ENCODE results near the gene COL18A1. TPM values are rescaled to one million over a fixed set of nuclear protein-coding genes. Genes with fewer than 3 reads are reported as not detected.

COL18A1 gene
- total RNA-seq, 1 experiment from 2014 or later = 26.4 TPM

- no peak for DNase-seq
- Histone ChIP-seq H3K27me3 (no peaks in the 10 kb centered on the region), H3K36me3 (no peaks in the 10 kb centered on the region), H3K4me3 (no peak overlapping the region), H3K9me3 (no peaks in the 10 kb centered on the region)
Measured at GRCh38 chr21:45388011-45388521, 16.9 kb upstream of the COL18A1 start.

DNA sequence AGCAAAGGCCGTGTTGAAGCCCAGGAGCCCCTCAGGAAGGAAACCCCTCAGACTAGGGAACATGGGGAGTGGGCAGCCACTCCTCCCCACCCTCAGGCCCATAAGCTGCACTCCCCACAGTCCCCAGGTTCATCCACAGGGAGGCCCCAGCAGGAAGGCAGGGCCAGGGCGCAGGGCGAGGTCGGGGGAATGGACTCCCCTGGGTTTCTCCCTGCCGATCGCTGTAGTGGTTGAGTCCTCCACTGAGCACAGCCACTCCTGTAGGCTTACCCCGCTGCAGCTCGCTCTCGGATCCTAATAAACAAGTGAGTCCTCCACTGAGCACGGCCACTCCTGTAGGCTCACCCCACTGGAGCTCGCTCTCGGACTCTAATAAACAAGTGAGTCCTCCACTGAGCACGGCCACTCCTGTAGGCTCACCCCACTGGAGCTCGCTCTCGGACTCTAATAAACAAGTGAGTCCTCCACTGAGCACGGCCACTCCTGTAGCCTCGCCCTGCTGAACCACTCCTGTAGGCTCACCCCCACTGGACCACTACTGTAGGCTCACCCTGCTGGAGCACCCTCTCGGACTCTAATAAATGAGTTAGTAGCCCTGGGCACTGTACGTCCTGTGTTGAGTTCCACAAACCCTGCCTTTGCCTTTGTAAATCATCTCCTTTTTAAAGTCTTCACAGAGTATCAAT is 16.2 kb upstream of the COL18A1 start:
- no peak overlapping the region for H3K4me3 ChIP-seq
- H3K27me3 ChIP-seq = no peaks in the 10 kb centered on the region
- H3K9me3 ChIP-seq = no peaks in the 10 kb centered on the region
- H3K36me3 ChIP-seq = no peaks in the 10 kb centered on the region
- DNase-seq = no peak

- Histone ChIP-seq H3K27me3 (no peaks in the 10 kb centered on the region; the same call in 1 of the 2 replicates), H3K4me3 (no peak overlapping the region), H3K9me3 (no peaks in the 10 kb centered on the region), H3K36me3 (no peaks in the 10 kb centered on the region)
- DNase-seq = no peak
Measured at GRCh38 chr21:45390121-45390751, 14.7 kb upstream of the COL18A1 start.

- no peaks in the 10 kb centered on the region for H3K36me3 ChIP-seq
- no peak for DNase-seq
- H3K9me3 ChIP-seq = no peaks in the 10 kb centered on the region
- no peaks in the 10 kb centered on the region; the same call in 1 of the 2 replicates for H3K27me3 ChIP-seq
- no peak overlapping the region for H3K4me3 ChIP-seq
Measured at GRCh38 chr21:45390831-45391742, 13.9 kb upstream of the COL18A1 start.

GRCh38 chr21:45391743-45392572 is 13.0 kb upstream of the COL18A1 start:
- DNase-seq = no peak
- no peaks in the 10 kb centered on the region for H3K9me3 ChIP-seq

GRCh38 chr21:45392573-45392971 is 12.4 kb upstream of the COL18A1 start:
- Histone ChIP-seq H3K27me3 (peaks cover 8% of the 10 kb centered on the region), H3K9me3 (no peaks in the 10 kb centered on the region), H3K4me3 (no peak overlapping the region), H3K36me3 (no peaks in the 10 kb centered on the region)
- no peak for DNase-seq

More at GRCh38 chr21:45391743-45392572, 13.0 kb upstream of the COL18A1 start:
- Histone ChIP-seq H3K36me3 (no peaks in the 10 kb centered on the region), H3K4me3 (no peak overlapping the region), H3K27me3 (peaks cover 4% of the 10 kb centered on the region; the same call in 1 of the 2 replicates)

DNA sequence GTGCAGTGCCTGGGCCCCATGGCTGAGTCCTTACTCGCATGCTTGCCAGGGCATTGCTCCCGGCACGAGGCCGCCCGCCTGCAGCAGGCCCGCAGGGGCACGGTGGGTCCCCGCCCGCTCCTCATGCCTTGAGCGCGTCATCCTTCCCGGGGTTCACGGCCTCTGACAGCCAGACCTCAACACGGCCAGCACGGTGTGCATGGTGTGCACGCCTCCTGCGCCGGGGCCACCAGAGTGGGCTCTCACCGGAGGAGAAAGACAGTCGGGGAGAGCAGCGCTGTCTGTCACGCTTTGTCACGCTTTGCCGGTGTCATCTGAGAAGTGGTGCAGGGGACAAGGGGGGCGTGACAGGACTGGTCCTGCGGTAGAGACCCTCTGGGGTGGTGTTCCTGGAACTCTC is 11.9 kb upstream of the COL18A1 start:
- DNase-seq = no peak
- no peaks in the 10 kb centered on the region for H3K9me3 ChIP-seq

DNA sequence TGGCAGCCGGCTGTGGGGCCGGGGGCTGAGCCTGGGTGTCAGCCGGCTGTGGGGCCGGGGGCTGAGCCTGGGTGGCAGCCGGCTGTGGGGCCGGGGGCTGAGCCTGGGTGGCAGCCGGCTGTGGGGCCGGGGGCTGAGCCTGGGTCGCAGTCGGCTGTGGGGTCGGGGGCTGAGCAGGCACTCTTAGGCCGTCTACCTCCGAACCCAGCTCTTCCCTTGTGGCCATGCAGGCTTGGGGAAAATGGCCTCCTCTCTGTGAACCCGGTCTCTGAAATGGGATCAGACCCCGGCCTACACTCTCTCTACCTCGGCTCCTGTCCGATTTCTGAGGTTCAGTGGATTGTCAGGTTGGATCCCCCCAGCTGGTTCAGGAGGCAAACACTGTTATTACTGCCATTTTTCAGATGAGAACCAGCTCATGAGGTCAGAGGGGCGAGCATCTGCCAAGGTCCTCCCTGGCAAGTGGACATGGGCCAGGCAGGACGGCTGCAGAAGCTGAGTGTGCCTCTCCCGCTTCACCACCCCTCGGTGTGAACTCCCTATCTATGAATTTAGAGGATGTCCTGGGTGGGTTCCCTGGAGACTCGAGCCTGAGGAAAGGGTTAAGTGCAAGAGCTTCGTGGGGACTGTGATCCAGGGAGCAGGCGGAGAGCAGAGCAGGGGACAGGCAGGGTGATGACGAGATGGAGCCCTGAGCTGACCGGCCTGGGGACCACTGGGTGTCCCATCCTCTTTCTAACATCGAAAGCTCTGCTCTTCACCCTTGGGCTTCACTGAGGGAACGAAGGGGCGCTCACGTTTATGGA is 10.9 kb upstream of the COL18A1 start:
- no peak for DNase-seq

More for the DNA sequence above, 11.9 kb upstream of the COL18A1 start:
- H3K4me3 ChIP-seq = no peak overlapping the region
- no peaks in the 10 kb centered on the region for H3K36me3 ChIP-seq
- H3K27me3 ChIP-seq = peaks cover 9% of the 10 kb centered on the region

DNA sequence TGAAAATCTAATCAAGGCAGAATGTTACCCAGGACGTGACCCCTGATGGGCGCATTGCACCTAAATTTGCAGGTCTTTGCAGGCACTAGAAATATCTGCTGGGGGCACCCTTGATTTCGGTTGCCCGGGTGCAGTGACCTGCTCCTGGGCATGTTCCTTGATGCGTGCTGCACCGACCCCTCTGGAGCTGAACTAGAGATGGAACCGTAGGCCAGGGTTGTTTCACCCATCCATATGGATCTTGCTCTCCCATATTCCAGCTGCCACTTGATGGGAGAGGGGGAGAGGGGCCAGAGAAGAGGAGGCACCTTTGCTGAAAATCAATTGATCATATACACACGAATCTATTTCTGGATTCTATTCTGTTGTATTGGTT is 8.4 kb upstream of the COL18A1 start:
- H3K36me3 ChIP-seq = no peaks in the 10 kb centered on the region
- H3K27me3 ChIP-seq = peaks cover 9% of the 10 kb centered on the region
- no peak overlapping the region for H3K4me3 ChIP-seq
- H3K9me3 ChIP-seq = peaks cover 13% of the 10 kb centered on the region
- DNase-seq = no peak

More for the DNA sequence above, 10.9 kb upstream of the COL18A1 start:
- peaks cover 9% of the 10 kb centered on the region for H3K27me3 ChIP-seq
- H3K4me3 ChIP-seq = no peak overlapping the region
- H3K36me3 ChIP-seq = no peaks in the 10 kb centered on the region
- no peaks in the 10 kb centered on the region for H3K9me3 ChIP-seq

- Histone ChIP-seq H3K36me3 (no peaks in the 10 kb centered on the region), H3K27me3 (peaks cover 9% of the 10 kb centered on the region), H3K9me3 (peaks cover 16% of the 10 kb centered on the region), H3K4me3 (no peak overlapping the region)
- DNase-seq = no peak
Measured at GRCh38 chr21:45397381-45397780, 7.6 kb upstream of the COL18A1 start.

GRCh38 chr21:45401054-45401518 is 3.9 kb upstream of the COL18A1 start:
- Histone ChIP-seq H3K4me3 (no peak overlapping the region), H3K9me3 (peaks cover 16% of the 10 kb centered on the region), H3K27me3 (peaks cover 9% of the 10 kb centered on the region), H3K36me3 (no peaks in the 10 kb centered on the region)
- no peak for DNase-seq

DNA sequence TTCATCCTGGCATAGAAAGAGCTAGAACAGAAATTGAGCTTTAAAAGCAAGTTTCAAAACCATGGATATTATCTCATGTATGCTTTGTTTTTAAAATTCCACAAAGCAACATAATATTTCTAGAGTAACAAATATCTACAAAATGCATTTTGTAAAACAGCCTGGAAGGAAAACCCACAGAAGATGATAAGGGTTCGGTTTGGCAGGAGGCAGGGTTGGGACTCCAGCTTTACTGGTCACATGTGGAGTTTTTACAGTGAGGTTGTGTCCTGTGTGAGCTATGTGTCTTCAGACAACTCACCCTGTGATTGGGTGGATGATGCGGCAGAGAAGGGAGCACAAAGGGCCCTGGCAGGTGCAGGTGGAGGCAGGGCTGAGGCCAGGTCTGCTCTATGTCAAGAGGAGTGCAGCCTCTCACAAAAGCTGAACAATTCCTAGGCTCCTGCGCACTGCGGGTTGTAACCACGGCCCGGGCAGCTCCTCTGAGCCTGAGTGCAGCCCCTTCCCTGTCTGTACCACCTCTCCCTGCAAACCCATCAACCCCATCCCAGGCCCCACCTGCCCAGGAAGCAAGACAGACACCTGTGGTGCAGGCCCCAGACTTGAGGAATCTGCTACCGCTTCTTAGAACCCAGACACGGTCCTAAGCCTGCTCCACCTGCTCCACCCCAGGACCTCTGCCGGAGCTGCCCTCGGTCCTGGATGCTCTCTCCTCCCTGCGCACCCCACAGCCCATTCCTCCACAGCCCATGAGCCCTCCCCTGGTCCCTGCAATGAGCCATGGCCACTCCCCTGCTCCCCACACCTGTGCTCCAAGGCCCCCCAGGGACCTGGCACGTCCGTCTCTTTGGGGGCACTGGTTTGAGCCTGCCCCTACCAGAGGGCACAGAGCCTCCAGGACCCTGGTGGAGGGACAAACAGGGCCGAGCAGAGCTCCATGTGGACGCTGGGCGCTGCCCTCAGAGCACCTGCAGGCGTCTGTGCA is 2.8 kb upstream of the COL18A1 start:
- peaks cover 5% of the 10 kb centered on the region for H3K27me3 ChIP-seq
- DNase-seq = no peak
- H3K9me3 ChIP-seq = peaks cover 16% of the 10 kb centered on the region
- no peaks in the 10 kb centered on the region for H3K36me3 ChIP-seq
- no peak overlapping the region for H3K4me3 ChIP-seq

- no peak overlapping the region for H3K4me3 ChIP-seq
- H3K36me3 ChIP-seq = no peaks in the 10 kb centered on the region
- no peaks in the 10 kb centered on the region for H3K27me3 ChIP-seq
- DNase-seq = no peak
- H3K9me3 ChIP-seq = peaks cover 16% of the 10 kb centered on the region
Measured at GRCh38 chr21:45403133-45403824, 1.7 kb upstream of the COL18A1 start.
